ENCODE measurements around the gene REEP3.

- no peak for TF ChIP-seq CTCF (IDR thresholded peaks at IDR 0.05; ENCODE audit: low read length)
- TF ChIP-seq EZH2phosphoT487 (IDR thresholded peaks at IDR 0.05; ENCODE audit: low read length): no peak
- TF ChIP-seq EZH2 (optimal IDR thresholded peaks at IDR 0.05; ENCODE audit: low read depth, low read length): no peak
Measured at GRCh38 chr10:63515002-63515763, 6.0 kb upstream of the REEP3 start.

Measured in MM.1S (cell line).